BJ (cell line): Measurements from ENCODE around the gene SNX33. TPM values are rescaled to one million over a fixed set of nuclear protein-coding genes. Genes with fewer than 3 reads are reported as not detected.
"Not testable (repeated sequence)": the region's sequence is repeated elsewhere in the genome, so short reads cannot be mapped to it uniquely, and the experiment has no call there.

Experiments used
- CTCF ChIA-PET: fragments of 350-600 bp; formaldehyde crosslinking; extraction: SDS; loops from one replicate; lab custom pipeline; 2021; ENCODE audit warnings: antibody characterized with exemption, inconsistent platforms; lab: Yijun Ruan, JAX
- POLR2A ChIA-PET: fragments of 300-600 bp; sonication (Branson Sonifier 250); formaldehyde crosslinking; extraction: SDS; loops from one replicate; lab custom pipeline; 2021; ENCODE audit warnings: antibody characterized with exemption; lab: Charles Lee
- DNase-seq: peaks from one replicate; pipeline ENCODE4 v3.0.0-alpha.2; 2011; ENCODE audit warnings: low read depth
- H3K27me3 ChIP-seq: 2 replicates; pipeline ENCODE4 v1.6.0; 2011; ENCODE audit warnings: low read length; ENCODE audit not compliant: control insufficient read depth, insufficient read depth
- H3K36me3 ChIP-seq: 2 replicates; pipeline ENCODE4 v1.5.1; 2011; ENCODE audit warnings: low read length; ENCODE audit not compliant: control insufficient read depth, insufficient read depth
- H3K4me3 ChIP-seq: 2 replicates; pipeline ENCODE4 v1.5.1; 2011; ENCODE audit warnings: low read depth, mild to moderate bottlenecking, control low read depth, low read length
- CTCF ChIP-seq: IDR thresholded peaks from 2 replicates; pipeline ENCODE4 v1.5.1; 2011; ENCODE audit warnings: low read depth, mild to moderate bottlenecking, control low read depth, inconsistent platforms, low read length, moderate library complexity; ENCODE audit not compliant: insufficient read depth
- polyA plus RNA-seq: library from polyadenylated mRNA; depleted of rRNA; stranded (reverse); fragments of >200 nt; gene quantifications from 2 replicates; pipeline ENCODE4 v1.2.3, GENCODE V29; 2011

SNX33 gene
- polyA plus RNA-seq, 1 experiment, result 23.5 TPM

GRCh38 chr15:75622505-75622904, 25.2 kb upstream of the SNX33 start:
- ChIA-PET CTCF (interaction anchor here (1.1 kb wide), 1 partner anchor 16 kb away, joined by 3 read pairs; no protein-coding TSS in a partner anchor), POLR2A (no interaction called here)
- H3K4me3 ChIP-seq, result no peak overlapping the region
- no peaks in the 10 kb centered on the region for H3K27me3 ChIP-seq
- no peak for TF ChIP-seq CTCF
- DNase-seq, result no peak
- H3K36me3 ChIP-seq, result peaks cover 5% of the 10 kb centered on the region; the same call in 1 of the 2 replicates

GRCh38 chr15:75625542-75626347, 22.0 kb upstream of the SNX33 start, which contains the start of gene SNUPN:
Gene SNUPN, minus strand, starts transcription at chr15:75625725. Its CDS starts 4,674 bp downstream, at chr15:75621051.
- ChIA-PET POLR2A (no interaction called here), CTCF (interaction anchor here (0.6 to 3.2 kb wide), 5 partner anchors 12 to 269 kb away, joined by 3 to 19 read pairs (median 4); partner anchors contain the start of gene SNX33)
- H3K4me3 ChIP-seq, result peak within 1 kb of the TSS; percentile 95
- H3K27me3 ChIP-seq, result no peaks in the 10 kb centered on the region
- DNase-seq, result peak; percentile 41
- no peak for TF ChIP-seq CTCF
- H3K36me3 ChIP-seq, result no peaks in the 10 kb centered on the region

GRCh38 chr15:75631935-75632334, 15.8 kb upstream of the SNX33 start:
- Histone ChIP-seq H3K27me3 (no peaks in the 10 kb centered on the region), H3K36me3 (no peaks in the 10 kb centered on the region), H3K4me3 (no peak overlapping the region)
- ChIA-PET CTCF (no interaction called here), POLR2A (interaction anchor here (0.6 kb wide), 1 partner anchor 21 kb away, joined by 3 read pairs; no protein-coding TSS in a partner anchor)
- no peak for DNase-seq
- TF ChIP-seq CTCF, result no peak

GRCh38 chr15:75633922-75634321, 13.8 kb upstream of the SNX33 start:
- H3K27me3 ChIP-seq, H3K4me3 ChIP-seq, DNase-seq, H3K36me3 ChIP-seq, POLR2A ChIA-PET: not testable (repeated sequence)
- CTCF ChIA-PET, result interaction anchor here (1.6 to 1.8 kb wide), 2 partner anchors 14 to 168 kb away, joined by 5 to 8 read pairs; partner anchors contain the start of gene SNX33

- Histone ChIP-seq H3K36me3 (no peaks in the 10 kb centered on the region), H3K27me3 (no peaks in the 10 kb centered on the region), H3K4me3 (no peak overlapping the region)
- no peak for TF ChIP-seq CTCF
- ChIA-PET CTCF (interaction anchor here (4.1 kb wide), 1 partner anchor 50 kb away, joined by 11 read pairs; no protein-coding TSS in a partner anchor), POLR2A (no interaction called here)
- DNase-seq, result no peak
Measured at GRCh38 chr15:75636026-75636425, 11.7 kb upstream of the SNX33 start.
